K562 (cell line): ENCODE results near the gene SIGLEC14. TPM values are rescaled to one million over a fixed set of nuclear protein-coding genes. Genes with fewer than 3 reads are reported as not detected.
A peak's percentile ranks its signal among the peaks of the same experiment; 100 is the strongest.

Experiments used
- ARHGAP35 ChIP-seq: fragments of 450-650 bp; IDR thresholded peaks from 2 replicates; pipeline ENCODE4 v1.6.1; 2018; ENCODE audit not compliant: partially characterized antibody
- CBFA2T2 ChIP-seq: fragments of 450-650 bp; conservative IDR thresholded peaks from 2 replicates; pipeline ENCODE4 v1.6.1; 2017; ENCODE audit warnings: mild to moderate bottlenecking
- CEBPG ChIP-seq, 3 experiments: fragments of 200-800 bp in 1 of 3; sonication (Bioruptor generic) in 1 of 3; sonication (generic) in 1 of 3; formaldehyde crosslinking in 1 of 3; IDR thresholded peaks in 2 of 3; conservative IDR thresholded peaks in 1 of 3; 2 replicates each; pipeline versions ENCODE4 v1.6.1 to v1.8.0; 2016 to 2022; ENCODE audit warnings: missing compliant biosample characterization in 2 of 3, missing genetic modification characterization in 2 of 3, mild to moderate bottlenecking in 1 of 3, missing genetic modification reagents in 1 of 3
- CUX1 ChIP-seq: fragments of 200-800 bp; sonication (Bioruptor generic); IDR thresholded peaks from 2 replicates; pipeline ENCODE4 v1.6.1; 2016; ENCODE audit warnings: missing genetic modification characterization, missing compliant biosample characterization
- DMBX1 ChIP-seq: fragments of 250-450 bp; sonication (Bioruptor Pico); IDR thresholded peaks from 2 replicates; pipeline ENCODE4 v1.8.0; 2022; ENCODE audit warnings: inconsistent platforms, mild to moderate bottlenecking, moderate library complexity, borderline replicate concordance
- ELF2 ChIP-seq: fragments of 250-450 bp; sonication (Bioruptor Pico); IDR thresholded peaks from 2 replicates; pipeline ENCODE4 v1.5.0; 2021; ENCODE audit warnings: mild to moderate bottlenecking
- EZH2 ChIP-seq: IDR thresholded peaks from 2 replicates; pipeline ENCODE4 v1.6.1; 2012; ENCODE audit warnings: low read depth, mild to moderate bottlenecking, inconsistent platforms, low read length, borderline replicate concordance
- FOXP4 ChIP-seq: sonication (generic); formaldehyde crosslinking; IDR thresholded peaks from 2 replicates; pipeline ENCODE4 v1.8.0; 2022; ENCODE audit warnings: mild to moderate bottlenecking, missing genetic modification reagents, borderline replicate concordance
- GATAD2A ChIP-seq: fragments of 450-650 bp; IDR thresholded peaks from 2 replicates; pipeline ENCODE4 v1.6.1; 2017
- HCFC1 ChIP-seq: IDR thresholded peaks from 2 replicates; pipeline ENCODE4 v1.6.1; 2012; ENCODE audit warnings: low read depth, low read length, improper control_type of control experiment
- HSF4 ChIP-seq: fragments of 250-450 bp; sonication (Bioruptor Pico); IDR thresholded peaks from 2 replicates; pipeline ENCODE4 v2.1.2; 2022; ENCODE audit warnings: mild to moderate bottlenecking, moderate library complexity, borderline replicate concordance
- KAT8 ChIP-seq: fragments of 450-650 bp; IDR thresholded peaks from 2 replicates; pipeline ENCODE4 v1.6.1; 2016; ENCODE audit warnings: low read depth, mild to moderate bottlenecking
- NBN ChIP-seq: fragments of 450-650 bp; IDR thresholded peaks from 2 replicates; pipeline ENCODE4 v1.6.1; 2016; ENCODE audit warnings: low read depth, mild to moderate bottlenecking
- NCOA2 ChIP-seq, 2 experiments: fragments of 450-650 bp; IDR thresholded peaks; 2 replicates each; pipeline ENCODE4 v1.6.1; 2018; ENCODE audit warnings: mild to moderate bottlenecking in 2 of 2, moderate library complexity in 1 of 2; ENCODE audit not compliant: partially characterized antibody in 2 of 2
- NR2F6 ChIP-seq: fragments of 450-650 bp; formaldehyde crosslinking; IDR thresholded peaks from 2 replicates; pipeline ENCODE4 v1.4.0; 2020; ENCODE audit warnings: mild to moderate bottlenecking
- PKNOX1 ChIP-seq: fragments of 450-650 bp; IDR thresholded peaks from 2 replicates; pipeline ENCODE4 v1.6.1; 2016
- RBM34 ChIP-seq: fragments of 200-400 bp; formaldehyde crosslinking; IDR thresholded peaks from 2 replicates; pipeline ENCODE4 v1.6.1; 2018; ENCODE audit warnings: low read length, borderline replicate concordance; ENCODE audit not compliant: insufficient read depth
- RFX1 ChIP-seq: fragments of 450-650 bp; IDR thresholded peaks from 2 replicates; pipeline ENCODE4 v1.6.1; 2016; ENCODE audit warnings: mild to moderate bottlenecking, moderate library complexity
- ZNF253 ChIP-seq: fragments of 250-450 bp; sonication (Bioruptor Pico); conservative IDR thresholded peaks from 2 replicates; pipeline ENCODE4 v1.6.1; 2021; ENCODE audit warnings: mild to moderate bottlenecking
- polyA plus RNA-seq, 8 experiments: library from polyadenylated mRNA; depleted of rRNA in 4 of 8; stranded (reverse) in 5 of 8; unstranded in 3 of 8; fragments of >200 nt; fragmentation: Nextera tagmentation in 2 of 8; fragmentation: Illumina TruSeq in 1 of 8; extraction: Ambion mirVana in 2 of 8; extraction: Trizol in 1 of 8; gene quantifications; 2 replicates each; pipeline versions ENCODE4 v1.2.1 to v1.2.3, GENCODE V29; 2011 to 2014; ENCODE audit warnings: inconsistent platforms in 1 of 8, missing spikeins in 1 of 8
- total RNA-seq, 7 experiments: library from RNA; depleted of rRNA in 6 of 7; stranded (reverse); fragments of >200 nt in 6 of 7; fragmentation: Illumina TruSeq in 2 of 7; extraction: Trizol in 2 of 7; gene quantifications; 2 replicates each; pipeline versions ENCODE4 v1.2.1 to v1.2.3, GENCODE V29; 2011 to 2021; ENCODE audit warnings: low replicate concordance in 1 of 7

Gene SIGLEC14
- total and polyA plus RNA-seq, 9 of the 15 experiments (the other 6 are each of a cell fraction or from before 2014, with no cell fraction given): not detected

GRCh38 chr19:51593969-51594773 is 52.5 kb downstream of the SIGLEC14 start (continued):
- TF ChIP-seq HSF4 (CRISPR knock-in tag) (no peak), CEBPG (CRISPR knock-in tag; IDR thresholded peaks at IDR 0.05) (no peak; the same call in 1 of the 2 replicates), CEBPG (tag; conservative IDR thresholded peaks at IDR 0.05 in 1 of 2, IDR thresholded peaks at IDR 0.05 in 1 of 2) (no peak), ELF2 (CRISPR knock-in tag) (no peak), NBN (no peak), RFX1 (no peak), NR2F6 (CRISPR knock-in tag) (no peak), HCFC1 (peak; percentile 100), EZH2 (no peak), PKNOX1 (no peak), RBM34 (no peak), FOXP4 (CRISPR knock-in tag) (no peak), ARHGAP35 (no peak), KAT8 (no peak), NCOA2 (IDR thresholded peaks at IDR 0.05; ENCODE audit: partially characterized antibody in 2 of 2) (no peak), CUX1 (CRISPR knock-in tag) (no peak), CBFA2T2 (no peak), ZNF253 (no peak), GATAD2A (no peak), DMBX1 (CRISPR knock-in tag) (no peak; the same call in 1 of the 2 replicates)
